Stimulated activated CD4-positive, alpha-beta T cell treated with anti-CD3 and anti-CD28 coated beads, Interleukin-1b, Interleukin-23, amount 100 ng/mL, for 24 hours (primary cell): ENCODE data around the gene USP1.
A peak's percentile ranks its signal among the peaks of the same experiment; 100 is the strongest.

Source experiments
- DNase-seq, 4 experiments: peaks; one replicate each; pipeline ENCODE4 v3.0.0-alpha.2; 2020; ENCODE audit warnings: low read depth in 4 of 4, low spot score in 1 of 4

Gene USP1

DNA sequence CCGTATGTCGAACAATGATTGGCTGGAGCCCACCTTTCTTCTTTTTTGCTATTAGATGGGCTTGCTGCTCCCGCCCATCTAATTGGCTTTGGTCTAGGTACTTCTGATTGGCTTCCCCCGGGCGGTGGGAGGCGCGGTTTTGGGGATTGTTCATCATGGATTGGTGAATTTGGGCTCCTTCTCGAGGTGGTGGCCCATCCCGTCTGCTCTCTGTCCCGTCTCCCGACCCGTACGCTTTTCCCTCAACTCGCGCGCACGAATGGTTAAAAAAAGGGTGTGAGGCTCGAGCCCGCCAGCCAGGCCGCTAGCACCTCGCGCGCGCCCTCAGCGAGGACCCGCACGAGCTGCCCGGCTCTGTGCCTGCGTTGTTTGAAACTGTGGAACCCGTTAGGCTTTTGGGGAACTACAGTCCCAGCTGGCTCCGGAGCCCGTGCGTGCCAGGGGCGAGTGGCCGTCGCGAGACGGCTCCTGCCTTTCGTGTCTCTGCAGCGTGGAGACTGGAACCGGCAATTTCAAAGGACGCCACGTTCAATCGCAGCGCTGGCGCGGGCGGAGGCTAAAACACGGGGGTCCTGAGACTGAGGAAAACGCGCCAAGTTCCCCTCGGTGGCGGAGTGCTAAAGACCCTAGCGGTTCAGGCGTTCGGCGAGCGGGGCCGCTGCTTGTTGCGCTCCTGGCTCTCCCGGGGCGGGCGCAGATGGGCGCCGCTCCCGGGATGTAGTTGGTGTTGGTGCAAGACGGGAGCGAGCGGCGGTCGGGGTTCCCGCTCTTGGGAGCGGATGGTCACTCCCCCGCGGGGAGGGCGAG lies at the start of gene USP1:
TSS of gene USP1 (plus strand) at position 584 of the 807 bp plus-strand sequence. CDS start 2,819 bp downstream, outside the sequence.
- DNase-seq, result peak; percentile 83 to 95 (median 91)

DNA sequence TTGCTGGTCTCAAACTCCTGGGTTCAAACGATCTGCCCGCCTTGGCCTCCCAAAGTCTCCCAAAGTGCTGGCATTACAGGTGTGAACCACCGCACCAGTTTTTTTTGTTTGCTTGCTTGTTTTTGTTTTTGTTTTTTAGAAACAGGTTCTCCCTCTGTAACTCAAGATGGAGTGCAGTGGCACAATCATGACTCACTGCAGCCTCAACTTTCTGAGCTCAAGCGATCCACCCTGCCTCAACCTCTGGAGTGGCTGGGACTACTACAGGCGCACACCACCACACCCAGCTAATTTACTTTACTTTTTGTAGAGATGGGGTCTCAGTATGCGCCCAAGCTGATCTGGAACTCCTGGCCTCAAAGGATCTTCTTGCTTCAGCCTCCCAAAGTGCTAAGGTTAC lies 47.3 kb upstream of the USP1 start:
- DNase-seq, result no peak

DNA sequence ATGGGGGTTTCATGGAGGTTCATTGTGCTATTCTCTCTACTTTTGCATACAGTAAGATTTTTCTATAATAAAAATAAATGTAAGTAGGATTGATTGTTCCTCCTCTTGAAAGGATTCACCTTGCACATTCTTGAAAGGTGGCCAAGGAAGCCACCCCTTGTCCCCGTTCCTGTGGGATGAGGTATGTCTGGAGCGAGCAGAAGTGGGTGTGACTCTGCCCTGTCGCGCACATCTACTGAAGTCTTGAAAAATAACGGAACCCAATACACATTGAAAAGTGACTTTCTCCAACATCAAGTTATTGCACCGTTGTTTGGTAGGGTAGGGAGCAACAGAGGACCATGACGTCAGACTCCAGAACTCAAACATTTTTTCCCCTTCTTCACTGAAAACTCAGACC lies 46.8 kb upstream of the USP1 start:
- DNase-seq, result no peak

- DNase-seq, result peak in 1 of 4 experiments; percentile 1
These were observed 45.4 kb upstream of the USP1 start for GRCh38 chr1:62391369-62391971.

GRCh38 chr1:62392951-62393350 lies 43.9 kb upstream of the USP1 start:
- DNase-seq, result no peak

GRCh38 chr1:62394646-62395045 lies 42.2 kb upstream of the USP1 start:
- DNase-seq, result no peak

DNA sequence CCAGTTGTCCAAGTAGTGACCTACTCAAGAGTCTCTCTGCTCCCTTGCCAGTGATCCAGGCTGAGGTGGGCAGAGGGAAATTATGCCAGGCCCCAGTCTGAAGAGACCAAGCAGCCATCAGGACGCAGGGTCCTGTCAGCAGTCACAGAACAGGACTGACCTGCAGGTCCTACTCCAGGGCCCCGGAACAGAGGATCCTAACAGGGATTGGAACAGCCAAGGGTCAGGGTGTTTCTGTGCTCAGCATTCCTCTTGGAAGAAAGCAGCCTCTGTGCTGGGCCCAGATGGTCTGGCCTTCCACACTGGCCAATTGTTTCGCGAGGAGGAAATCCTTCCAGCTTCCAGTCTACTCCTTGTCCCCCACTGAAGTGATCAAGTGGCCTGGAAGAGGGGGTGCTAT lies 41.6 kb upstream of the USP1 start:
- DNase-seq, result no peak

- DNase-seq, result no peak
These were observed 40.0 kb upstream of the USP1 start for GRCh38 chr1:62396871-62397270.

DNA sequence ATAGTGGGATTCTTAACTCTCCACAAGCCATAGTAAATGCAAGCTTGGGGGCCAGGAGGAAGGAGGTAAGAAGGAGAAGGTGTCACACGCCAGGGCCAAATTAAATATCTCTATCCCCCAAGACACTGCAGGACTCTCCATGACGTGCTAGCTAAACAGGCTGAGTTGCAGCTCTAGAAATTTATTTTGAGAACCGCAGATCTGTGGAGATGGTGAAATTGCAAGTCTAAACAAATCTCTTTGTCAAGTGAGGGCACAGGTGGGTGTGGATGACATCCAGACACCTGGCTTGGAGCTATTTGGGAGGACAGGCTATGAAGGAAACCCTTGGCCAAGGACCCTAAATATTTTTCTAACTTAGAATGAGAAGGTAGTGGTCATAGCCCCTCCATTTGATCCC lies 39.5 kb upstream of the USP1 start:
- DNase-seq, result no peak

GRCh38 chr1:62398377-62398776 lies 38.5 kb upstream of the USP1 start:
- DNase-seq, result no peak

DNA sequence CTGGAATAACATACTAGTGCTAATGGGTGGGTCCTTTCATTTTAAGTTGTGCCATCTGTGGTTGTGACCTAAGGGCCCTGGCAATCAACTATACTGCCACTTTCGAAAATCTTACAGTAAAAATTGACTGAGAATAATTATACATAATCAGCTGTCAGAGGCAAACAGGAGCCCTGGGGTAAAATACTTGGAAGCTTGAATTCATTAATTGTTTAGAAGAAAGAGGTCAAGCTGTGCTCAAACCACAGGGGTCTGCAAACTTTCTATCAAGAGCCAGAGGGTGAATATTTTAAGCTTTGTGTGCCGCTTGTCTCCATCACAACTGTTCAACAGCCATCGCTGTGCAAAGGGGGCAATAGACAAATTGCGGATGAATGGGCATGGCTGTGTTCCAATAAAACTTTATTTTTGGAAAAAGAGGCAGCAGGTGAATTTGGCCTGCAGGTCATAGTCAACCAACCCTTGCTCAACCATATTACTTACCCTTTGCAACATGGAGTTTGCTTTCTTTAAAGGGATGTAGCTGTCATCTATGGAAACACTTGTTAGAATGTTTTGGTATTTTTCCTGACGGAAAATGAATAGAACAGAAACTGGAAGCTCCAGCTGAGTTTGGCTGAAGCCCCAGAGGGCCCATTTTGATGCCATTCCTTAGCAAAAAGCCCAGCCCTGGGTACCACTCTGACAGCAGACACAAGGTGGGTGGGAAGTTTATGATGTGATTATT lies 35.7 kb upstream of the USP1 start:
- no peak for DNase-seq

DNA sequence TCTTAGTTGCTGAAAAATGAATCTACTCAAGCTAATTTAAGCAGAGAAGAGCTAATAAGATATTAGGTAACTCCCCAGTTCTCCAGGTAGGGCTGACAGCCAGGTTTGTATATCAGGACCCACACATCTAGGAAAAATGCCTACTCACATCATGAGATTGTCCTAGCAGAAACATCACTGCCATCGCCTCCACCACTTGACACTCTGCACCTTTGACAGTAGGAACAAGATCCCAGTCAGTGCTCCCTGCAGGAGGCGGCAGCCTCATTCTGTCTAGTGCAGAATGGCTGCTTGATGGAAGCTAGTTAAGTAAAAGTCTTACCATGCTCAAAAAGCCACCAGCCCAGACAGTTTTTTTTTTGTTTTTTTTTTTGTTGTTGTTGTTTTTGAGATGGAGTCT lies 31.6 kb upstream of the USP1 start:
- DNase-seq, result no peak

DNA sequence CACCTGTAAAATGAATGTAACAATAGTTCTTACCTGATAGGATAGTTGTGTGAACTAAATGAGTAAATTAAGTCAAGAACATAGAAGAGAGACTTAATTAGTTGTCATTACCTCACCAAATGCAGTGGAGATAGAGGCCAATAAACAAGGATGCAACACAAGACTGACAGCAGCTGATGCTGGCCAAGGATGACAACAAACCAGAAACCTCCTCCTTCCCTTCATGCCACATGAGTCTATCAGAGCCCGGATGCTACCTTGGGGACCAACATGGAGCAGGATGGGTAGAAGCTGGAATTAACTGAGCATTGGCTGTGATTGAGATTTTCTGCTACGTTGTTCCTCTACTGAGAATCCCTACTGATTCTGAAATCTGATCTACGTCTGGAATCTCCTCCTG lies 30.3 kb upstream of the USP1 start:
- no peak for DNase-seq

DNA sequence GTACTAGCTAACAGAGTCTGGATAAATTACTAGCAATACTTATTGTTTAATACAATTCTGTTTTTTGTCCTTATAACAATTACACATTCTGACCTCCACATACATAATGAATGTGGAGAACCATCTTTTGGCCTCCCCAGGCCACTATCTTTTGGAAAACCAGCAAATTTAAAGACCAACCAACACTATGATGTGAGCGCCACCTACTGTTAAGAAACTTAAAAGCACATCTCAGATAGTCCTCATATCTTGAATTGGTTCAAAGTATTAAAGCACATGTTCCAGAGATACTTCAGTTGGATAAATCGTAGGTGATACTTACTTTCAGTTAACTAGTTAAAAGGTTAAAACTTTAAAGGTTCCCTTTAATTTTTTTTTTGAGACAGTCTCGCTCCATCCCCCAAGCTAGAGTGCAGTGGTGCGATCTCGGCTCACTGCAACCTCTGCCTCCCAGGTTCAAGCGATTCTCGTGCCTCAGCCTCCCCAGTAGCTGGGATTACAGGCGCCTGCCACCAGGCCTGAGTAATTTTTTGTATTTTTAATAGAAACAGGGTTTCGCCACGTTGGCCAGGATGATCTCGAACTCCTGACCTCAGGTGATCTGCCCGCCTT lies 29.3 kb upstream of the USP1 start:
- no peak for DNase-seq

- DNase-seq, result no peak
These were observed 21.2 kb upstream of the USP1 start for GRCh38 chr1:62415687-62416086.

- DNase-seq, result no peak
These were observed 19.4 kb upstream of the USP1 start for GRCh38 chr1:62417351-62417999.

DNA sequence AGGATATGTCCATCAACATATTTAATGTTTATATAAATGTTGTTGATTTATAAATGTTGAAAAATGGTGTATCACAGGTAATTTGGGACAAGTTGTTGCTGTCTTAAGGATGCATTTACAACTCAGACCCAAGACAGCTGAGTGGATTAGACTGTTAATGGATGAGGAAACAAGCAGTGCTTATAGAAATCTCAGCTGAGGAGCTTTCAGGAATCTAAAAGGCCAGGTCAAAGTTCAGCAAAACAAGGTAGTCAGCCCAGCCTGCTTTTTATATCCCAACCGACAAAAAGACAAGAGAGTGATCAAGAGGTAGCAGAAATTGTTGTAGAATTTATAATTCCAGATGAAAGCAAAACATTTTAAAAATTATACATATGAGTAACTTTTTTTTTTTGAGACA lies 16.6 kb upstream of the USP1 start:
- DNase-seq, result no peak

DNA sequence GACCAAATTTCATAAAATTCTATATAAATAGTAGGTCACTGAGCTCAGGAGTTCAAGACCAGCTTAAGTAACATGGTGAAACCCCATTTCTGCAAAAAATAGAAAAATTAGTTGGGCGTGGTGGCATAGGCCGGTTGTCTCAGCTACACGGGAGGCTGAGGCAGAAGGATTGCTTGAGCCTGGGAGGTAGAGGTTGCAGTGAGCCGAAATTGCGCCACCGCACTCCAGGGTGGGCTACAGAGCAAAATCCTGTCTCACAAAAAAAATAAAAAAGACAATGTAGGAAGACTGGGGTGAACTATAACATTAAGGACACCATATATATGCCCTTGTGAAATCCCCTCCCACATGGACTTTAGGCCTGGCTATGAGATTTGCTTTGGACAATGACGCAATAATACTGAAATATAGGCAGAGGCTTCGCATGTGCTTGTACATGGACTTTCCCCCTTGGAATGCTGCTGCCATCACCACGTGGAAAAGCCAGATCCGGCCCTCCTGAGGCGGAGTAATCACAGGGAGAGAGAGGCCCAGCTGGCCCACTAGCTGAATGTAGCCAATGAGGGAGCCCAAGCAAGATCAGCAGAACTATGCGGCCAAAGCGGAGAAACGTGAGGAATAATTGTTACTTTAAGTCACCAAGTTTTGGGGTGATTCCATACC lies 13.1 kb upstream of the USP1 start:
- DNase-seq, result no peak

GRCh38 chr1:62424411-62424810 lies 12.4 kb upstream of the USP1 start:
- no peak for DNase-seq

DNA sequence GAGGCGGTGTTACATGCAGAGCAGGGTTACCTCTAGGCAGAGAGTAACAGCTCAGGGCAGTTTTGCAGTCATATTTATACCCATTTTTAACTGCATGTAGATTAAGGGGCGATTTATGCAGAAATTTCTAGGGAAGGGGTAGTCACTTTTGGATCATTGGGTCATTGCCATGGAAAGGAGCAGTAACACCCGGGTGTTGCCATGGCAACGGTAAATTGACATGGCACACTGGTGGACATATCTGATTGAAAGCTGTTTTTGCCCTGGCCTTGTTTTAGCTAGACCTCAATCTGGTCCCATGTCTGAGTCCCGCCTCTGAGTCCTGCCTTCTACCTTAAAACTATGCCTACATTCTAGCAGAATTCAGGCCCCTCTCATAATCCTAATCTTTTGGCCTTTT lies 11.8 kb upstream of the USP1 start:
- DNase-seq, result no peak

- no peak for DNase-seq
These were observed 10.6 kb upstream of the USP1 start for GRCh38 chr1:62426237-62426636.
